DOHH2 (cell line): Measurements from ENCODE around the gene BTBD3.

ENCODE experiments used
- CTCF ChIP-seq: fragments of 200-600 bp; sonication (generic); IDR thresholded peaks from one replicate; pipeline ENCODE4 v1.5.1; 2014; ENCODE audit warnings: antibody characterized with exemption, mild to moderate bottlenecking, low read depth, low read length; ENCODE audit not compliant: poor library complexity, severe bottlenecking
- EZH2phosphoT487 ChIP-seq: fragments of 200-600 bp; sonication (generic); IDR thresholded peaks from 2 replicates; pipeline ENCODE4 v1.6.1; 2017; ENCODE audit warnings: borderline replicate concordance, mild to moderate bottlenecking, antibody characterized with exemption, low read length, moderate library complexity, mixed read lengths

- TF ChIP-seq CTCF (no peak), EZH2phosphoT487 (no peak)
These were observed 5.6 kb upstream of the BTBD3 start for GRCh38 chr20:11912013-11912658.
